ELR (cell line): Measurements from ENCODE around the gene KMT2C.
"Not testable (repeated sequence)": the region's sequence is repeated elsewhere in the genome, so short reads cannot be mapped to it uniquely, and the experiment has no call there.

Experiments used
- DNase-seq: peaks from one replicate; pipeline ENCODE4 v3.0.0-alpha.2; 2015; ENCODE audit warnings: low read depth

The KMT2C gene

DNA sequence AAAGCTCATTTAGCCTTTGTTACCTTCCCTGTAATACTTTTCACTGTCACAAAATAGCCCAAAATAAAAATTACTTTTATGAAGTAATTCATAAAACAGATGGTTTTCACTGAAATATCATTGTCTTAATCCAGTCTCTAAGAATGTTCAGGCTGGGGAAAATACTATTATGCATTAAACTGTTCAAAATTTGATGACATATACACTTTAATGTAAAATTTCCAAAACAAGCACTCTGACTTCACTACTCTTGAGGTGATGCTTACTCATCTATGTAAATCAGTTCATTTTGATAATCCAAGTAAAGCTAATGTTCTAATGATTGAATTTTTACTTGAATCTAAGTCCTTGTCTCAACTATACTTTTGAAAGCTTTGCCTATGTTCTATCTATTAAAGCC, 127.9 kb downstream of the KMT2C start:
- DNase-seq, result no peak

GRCh38 chr7:152299542-152300143, 136.2 kb downstream of the KMT2C start:
- not testable (repeated sequence) for DNase-seq

DNA sequence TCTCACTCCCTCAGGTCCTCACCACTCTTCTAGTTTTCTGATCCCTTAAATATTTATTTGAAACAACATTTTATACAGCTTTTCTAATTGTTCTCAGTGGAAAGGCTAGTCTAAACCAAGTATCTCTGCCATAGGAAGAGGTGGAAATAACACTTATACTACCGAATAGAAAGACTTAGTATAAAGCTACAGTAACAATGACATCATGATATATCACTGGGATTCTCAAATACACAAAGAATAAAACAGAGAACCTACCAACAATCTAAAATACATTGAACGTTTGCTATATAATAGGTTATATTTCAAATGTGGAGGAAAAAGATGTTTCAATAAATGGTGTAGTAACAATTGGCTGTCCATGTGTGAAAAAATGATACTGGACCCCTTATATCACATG, 142.9 kb downstream of the KMT2C start:
- no peak for DNase-seq

- DNase-seq, result not testable (repeated sequence)
These were observed 148.8 kb downstream of the KMT2C start for GRCh38 chr7:152286972-152287371.

DNA sequence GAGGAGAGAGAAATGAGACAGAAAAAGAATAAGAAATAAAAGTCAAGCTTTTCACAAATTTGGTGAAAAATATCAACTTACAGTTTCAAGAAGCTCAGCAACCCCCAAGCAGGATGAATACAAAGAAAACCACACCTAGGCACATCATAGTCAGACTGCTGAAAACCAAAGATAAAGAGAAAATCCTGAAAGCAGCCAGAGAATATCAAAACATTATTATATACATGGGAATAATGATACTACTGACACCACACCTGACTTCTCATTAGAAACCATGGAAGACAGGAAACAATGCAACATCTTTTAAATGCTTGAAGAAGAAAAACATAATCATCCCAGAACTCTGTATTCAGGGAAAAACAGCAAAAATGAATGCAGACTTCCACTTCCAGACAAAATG, 149.6 kb downstream of the KMT2C start:
- DNase-seq, result not testable (repeated sequence)

DNA sequence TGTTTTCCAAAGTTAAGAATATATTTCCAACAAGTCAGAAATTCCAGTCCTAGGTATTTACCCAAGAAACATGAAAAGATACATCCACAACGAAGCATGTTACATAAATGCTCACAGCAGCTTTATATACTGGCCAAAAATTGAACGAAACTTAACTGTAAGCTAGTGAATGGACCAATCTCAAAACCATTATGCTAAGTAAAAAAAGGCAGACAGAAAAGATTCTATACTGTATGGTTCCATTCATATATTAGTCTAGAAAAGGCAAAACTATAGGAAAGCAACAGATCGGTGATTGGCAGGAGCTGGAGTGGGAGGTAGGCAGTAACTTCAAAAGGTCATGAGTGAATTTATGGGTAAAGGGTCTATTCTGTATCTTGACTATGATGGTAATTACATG, 150.8 kb downstream of the KMT2C start:
- not testable (repeated sequence) for DNase-seq

DNA sequence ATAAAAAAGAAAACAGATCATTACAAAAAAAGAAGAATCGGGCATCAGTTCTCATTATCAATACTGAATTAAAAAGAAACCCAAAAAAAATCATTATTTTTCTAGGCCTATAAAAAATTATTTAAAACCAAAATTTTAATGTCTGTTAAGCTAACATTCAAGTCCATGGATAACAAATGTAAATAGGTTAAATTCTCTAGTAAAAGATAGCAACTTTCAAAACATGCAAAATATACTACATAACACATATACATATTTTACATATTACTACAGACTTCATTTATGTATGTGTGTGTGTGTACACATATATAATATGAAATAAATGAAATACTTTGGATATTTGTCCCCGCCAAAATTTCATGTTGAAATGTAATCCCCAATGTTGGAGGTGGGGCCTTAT, 158.1 kb downstream of the KMT2C start:
- not testable (repeated sequence) for DNase-seq

GRCh38 chr7:152270427-152270826, 165.4 kb downstream of the KMT2C start:
- DNase-seq, result not testable (repeated sequence)

DNA sequence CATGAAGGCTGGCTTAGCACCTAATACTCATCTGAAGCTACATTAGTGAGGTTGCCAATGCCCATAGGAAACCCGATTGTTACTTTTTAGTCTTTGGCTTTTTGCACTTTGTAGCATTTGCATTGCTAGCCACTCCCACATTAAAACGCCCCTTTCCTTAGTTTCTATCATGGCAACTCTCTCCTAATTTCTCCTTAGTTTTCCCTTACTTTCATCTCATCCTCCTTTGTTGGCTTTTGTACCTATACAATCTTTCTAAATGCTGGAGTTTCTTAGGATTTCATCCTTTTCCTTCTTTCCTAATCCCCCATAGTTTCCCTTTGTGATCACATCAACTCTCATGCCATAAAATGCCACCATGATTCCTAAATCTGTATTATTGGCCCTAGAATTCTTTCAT, 168.9 kb downstream of the KMT2C start:
- DNase-seq, result not testable (repeated sequence)

- DNase-seq, result not testable (repeated sequence)
These were observed 170.9 kb downstream of the KMT2C start for GRCh38 chr7:152264915-152265314.

DNA sequence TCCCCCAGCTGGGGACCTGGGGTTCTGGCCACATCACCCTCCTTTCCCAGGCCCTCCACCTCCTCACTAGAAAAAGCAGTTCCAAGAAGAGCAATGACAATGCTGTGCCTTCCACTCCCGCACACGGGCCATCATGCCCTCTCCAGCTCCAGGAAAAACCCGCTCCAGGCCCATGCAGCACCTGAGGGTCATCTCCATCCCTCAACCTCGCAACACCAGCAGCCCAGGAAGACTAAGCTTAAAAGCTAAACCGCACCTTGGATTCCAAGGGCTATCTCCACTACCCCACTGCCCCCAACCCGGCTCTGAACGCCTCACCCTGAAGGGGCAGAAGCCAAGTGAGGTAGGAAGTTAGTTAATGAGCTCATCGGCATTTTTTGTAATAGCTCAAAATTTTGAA, 173.7 kb downstream of the KMT2C start:
- DNase-seq, result not testable (repeated sequence)

DNA sequence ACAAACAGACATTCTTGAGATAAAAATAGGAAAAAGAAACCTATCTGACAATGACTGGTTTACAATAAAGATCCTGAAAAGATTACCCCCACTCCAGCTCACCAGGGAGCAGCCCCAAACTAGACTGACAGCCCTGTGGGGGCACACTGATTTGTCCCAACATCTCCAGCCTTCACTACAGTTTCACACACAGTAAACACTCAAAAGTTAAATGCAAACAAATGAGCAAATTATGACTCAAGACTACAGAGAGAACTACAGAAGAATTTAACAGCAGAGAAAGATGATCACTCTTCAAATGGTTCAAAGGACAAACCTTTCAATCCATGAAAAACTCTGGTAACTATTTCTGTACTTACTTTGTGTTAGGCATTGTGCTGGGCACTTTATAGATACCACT, 176.2 kb downstream of the KMT2C start:
- peak; percentile 3 for DNase-seq

GRCh38 chr7:152247851-152248250, 188.0 kb downstream of the KMT2C start:
- not testable (repeated sequence) for DNase-seq

- not testable (repeated sequence) for DNase-seq
These were observed 190.4 kb downstream of the KMT2C start for GRCh38 chr7:152245417-152245816.

DNA sequence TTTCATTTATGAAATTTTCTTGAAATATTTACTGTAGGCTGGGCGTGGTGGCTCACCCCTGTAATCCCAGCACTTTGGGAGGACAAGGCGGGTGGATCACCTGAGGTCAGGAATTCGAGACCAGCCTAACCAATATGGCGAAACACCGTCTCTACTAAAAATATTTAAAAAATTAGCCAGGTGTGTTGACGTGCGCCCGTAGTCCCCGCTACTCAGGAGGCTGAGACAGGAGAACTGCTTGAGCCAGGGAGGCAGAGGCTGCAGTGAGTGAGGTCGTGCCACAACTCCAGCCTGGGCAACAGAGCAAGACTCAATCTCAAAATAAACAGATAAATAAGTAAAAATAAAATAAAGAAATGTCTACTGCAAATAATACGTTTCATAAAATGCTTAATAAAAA, 192.3 kb downstream of the KMT2C start:
- DNase-seq, result not testable (repeated sequence)

DNA sequence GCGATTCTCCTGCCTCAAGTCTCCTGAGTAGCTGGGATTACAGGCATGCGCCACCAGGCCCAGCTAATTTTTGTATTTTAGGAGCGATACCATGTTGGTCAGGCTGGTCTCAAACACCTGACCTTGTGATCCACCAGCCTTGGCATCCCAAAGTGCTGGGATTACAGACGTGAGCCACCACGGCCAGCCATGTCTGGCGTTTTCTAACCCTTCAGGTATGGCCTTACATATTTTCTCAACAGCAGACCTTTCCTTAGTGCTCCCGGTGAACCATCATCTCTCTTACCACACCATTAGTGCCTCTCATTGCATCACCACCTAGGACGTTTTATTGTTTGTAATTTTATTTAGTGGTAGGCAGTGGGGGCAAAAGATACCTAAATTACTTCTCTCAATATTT, 194.5 kb downstream of the KMT2C start:
- DNase-seq, result not testable (repeated sequence)

- not testable (repeated sequence) for DNase-seq
These were observed 199.5 kb downstream of the KMT2C start for GRCh38 chr7:152236306-152236705.

- DNase-seq, result peak; percentile 20
These were observed 201.4 kb downstream of the KMT2C start for GRCh38 chr7:152234421-152234820.

DNA sequence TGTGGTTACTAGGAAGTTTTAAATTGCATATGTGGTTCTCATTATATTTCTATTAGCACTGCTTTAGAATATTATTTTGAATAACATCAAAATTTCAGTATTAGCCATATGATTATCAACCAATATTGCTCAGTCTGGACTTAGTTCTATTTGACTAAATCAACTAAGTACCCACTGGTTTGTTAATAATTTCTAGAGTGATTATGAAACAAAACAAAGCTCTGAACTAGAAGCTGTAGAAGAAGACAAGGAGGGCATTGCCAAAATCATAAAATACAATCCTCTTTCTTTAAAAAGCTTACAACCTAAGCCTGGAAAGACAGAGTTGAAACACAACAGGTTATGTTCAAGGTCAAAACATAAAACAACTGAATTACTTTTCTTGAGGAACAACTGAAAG, 204.7 kb downstream of the KMT2C start:
- DNase-seq, result no peak

DNA sequence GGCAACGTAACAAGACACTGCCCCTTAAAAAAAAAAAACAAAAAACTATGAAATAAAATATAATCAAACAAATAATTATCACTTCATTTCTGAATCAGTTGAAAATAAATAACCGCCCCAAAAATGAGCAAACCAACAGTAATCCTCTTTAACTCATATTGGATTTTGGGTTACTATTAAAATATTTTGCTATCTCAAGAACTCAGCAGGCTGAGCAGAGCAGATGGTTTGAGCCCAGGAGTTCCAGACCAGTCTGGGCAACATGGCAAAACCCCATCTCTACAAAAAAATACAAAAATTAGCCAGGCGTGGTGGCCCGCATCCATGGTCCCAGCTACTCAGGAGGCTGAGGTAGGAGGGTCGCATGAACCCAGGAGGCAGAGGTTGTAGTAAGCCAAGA, 216.2 kb downstream of the KMT2C start:
- not testable (repeated sequence) for DNase-seq

DNA sequence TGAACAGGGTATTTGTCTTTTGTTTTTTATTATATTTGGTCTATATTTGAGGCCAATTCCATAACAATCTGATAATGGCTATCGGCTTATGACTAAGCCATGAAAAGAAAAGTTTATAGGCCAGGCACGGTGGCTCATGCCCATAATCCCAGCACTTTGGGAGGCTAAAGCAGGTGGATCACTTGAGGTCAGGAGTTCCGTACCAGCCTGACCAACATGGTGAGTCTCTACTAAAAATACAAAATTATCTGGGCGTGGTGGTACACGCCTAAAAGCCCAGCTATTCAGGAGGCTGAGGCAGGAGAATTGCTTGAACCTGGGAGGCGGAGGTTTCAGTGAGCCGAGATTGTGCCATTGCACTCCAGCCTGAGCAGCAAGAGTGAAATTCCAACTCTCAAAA, 227.0 kb downstream of the KMT2C start:
- not testable (repeated sequence) for DNase-seq

DNA sequence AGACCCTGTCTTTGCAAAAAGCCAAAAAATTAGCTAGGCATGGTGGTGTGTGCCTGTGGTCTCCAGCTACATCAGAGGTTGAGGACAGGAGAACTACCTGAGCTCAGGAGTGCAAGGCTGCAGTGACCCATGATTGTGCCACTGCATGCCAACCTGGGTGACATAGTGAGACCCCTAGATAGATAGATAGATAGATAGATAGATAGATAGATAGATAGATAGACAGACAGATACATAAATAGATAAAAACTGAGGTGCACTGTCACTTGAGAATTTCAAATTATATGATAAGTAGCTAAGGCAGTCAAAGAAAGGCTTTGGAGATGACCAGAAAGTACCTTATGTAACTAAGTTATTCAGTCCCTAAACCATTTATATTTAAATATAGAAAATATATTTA, 231.4 kb downstream of the KMT2C start:
- DNase-seq, result not testable (repeated sequence)

DNA sequence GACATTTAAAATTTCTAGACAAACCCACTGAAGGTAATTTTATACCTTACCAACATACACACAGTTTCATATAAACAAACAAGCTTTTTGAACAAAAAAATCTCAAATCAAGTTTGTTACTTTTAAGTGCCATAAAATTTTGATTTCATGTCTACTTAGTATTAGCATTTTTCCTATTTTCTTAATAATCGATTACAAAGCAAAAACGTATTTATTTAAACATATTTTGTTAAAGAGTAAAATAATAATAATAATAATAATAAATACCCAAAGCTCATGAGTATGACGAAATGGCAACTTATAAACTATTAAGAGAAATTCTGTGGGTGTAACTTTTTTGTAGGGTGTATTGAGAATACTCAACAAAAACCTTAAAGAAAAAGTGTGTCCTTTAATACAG, 232.7 kb downstream of the KMT2C start:
- no peak for DNase-seq

DNA sequence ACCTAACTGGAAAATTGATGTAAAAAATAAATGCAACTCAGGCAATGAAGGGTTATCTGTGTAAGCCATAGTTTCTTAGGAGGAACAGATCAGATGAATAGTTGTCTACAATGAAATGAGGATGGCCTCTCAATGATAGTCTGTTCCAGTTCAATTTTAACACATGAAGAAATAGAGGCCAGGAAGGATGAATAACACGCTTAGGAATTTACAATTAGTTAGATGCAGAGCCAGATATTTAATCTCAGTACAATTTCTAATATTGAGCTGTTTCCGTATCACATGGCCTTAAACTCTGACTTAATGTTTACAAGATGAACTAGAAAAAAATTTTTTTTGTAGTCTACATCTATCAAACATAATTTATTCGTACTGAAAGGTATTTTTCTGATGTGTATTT, 233.7 kb downstream of the KMT2C start:
- DNase-seq, result peak; percentile 63
